Endothelial cell of umbilical vein (primary cell): ENCODE data around the gene P3H1. TPM values are rescaled to one million over a fixed set of nuclear protein-coding genes. Genes with fewer than 3 reads are reported as not detected.

Source experiments
- BruUV-seq: library from RNA; stranded (reverse); fragments of 400-500 nt; replicated peaks from 2 replicates; lab custom pipeline; 2021; lab: Mats Ljungman, UMichigan
- CTCF ChIA-PET: fragments of 300-600, 350-600 bp; sonication (Branson Sonifier 250); formaldehyde crosslinking; loops from one replicate; lab custom pipeline; 2021; ENCODE audit warnings: antibody characterized with exemption, inconsistent platforms; lab: Charles Lee
- POLR2A ChIA-PET: fragments of 300-600, 350-600 bp; sonication (Branson Sonifier 250); formaldehyde crosslinking; loops from one replicate; lab custom pipeline; 2021; ENCODE audit warnings: antibody characterized with exemption, inconsistent platforms; lab: Charles Lee
- DNase-seq: peaks from one replicate; pipeline ENCODE4 v3.0.0-alpha.2; 2011; ENCODE audit warnings: low read depth, low spot score
- FAIRE-seq: peaks from 2 replicates; lab custom pipeline; 2011; peaks lifted over from hg19 to GRCh38; lab: Jason Lieb, UNC
- H2AFZ ChIP-seq: 2 replicates; pipeline ENCODE4 v1.6.0; 2012; ENCODE audit warnings: low read depth, low read length, control low read depth, inconsistent platforms
- H3K27ac ChIP-seq: 2 replicates; pipeline ENCODE4 v1.5.1; 2011; ENCODE audit warnings: low read depth, mild to moderate bottlenecking, control low read depth, low read length, moderate library complexity; ENCODE audit not compliant: insufficient read depth
- H3K27me3 ChIP-seq, 2 experiments: 2 replicates each; pipeline versions ENCODE4 v1.6.0 to v1.6.1; 2011; ENCODE audit warnings: low read length in 2 of 2, mixed read lengths in 1 of 2; ENCODE audit not compliant: control insufficient read depth in 2 of 2, insufficient read depth in 2 of 2
- H3K36me3 ChIP-seq, 2 experiments: 2 replicates in 1 of 2; 3 replicates in 1 of 2; pipeline ENCODE4 v1.5.1; 2011; ENCODE audit warnings: low read length in 2 of 2, mild to moderate bottlenecking in 1 of 2, moderate library complexity in 1 of 2; ENCODE audit not compliant: control insufficient read depth in 2 of 2, insufficient read depth in 2 of 2; ENCODE audit errors: extremely low read depth in 1 of 2
- H3K4me1 ChIP-seq: 3 replicates; pipeline ENCODE4 v1.5.1; 2011; ENCODE audit warnings: mild to moderate bottlenecking, low read length; ENCODE audit not compliant: control insufficient read depth, insufficient read depth; ENCODE audit errors: extremely low read depth
- H3K4me2 ChIP-seq: 2 replicates; pipeline ENCODE4 v1.6.1; 2011; ENCODE audit warnings: low read length, control low read depth, mixed read lengths; ENCODE audit not compliant: insufficient read depth
- H3K4me3 ChIP-seq, 3 experiments: fragments of 200-600 bp in 1 of 3; sonication (generic), shearing (Covaris generic) in 1 of 3; replicated peaks in 1 of 3; 2 replicates each; pipeline ENCODE4 v1.5.1; 2011 to 2016; ENCODE audit warnings: control low read depth in 3 of 3, low read length in 3 of 3, mild to moderate bottlenecking in 2 of 3, inconsistent platforms in 1 of 3, low read depth in 1 of 3, moderate library complexity in 1 of 3; ENCODE audit not compliant: insufficient read depth in 1 of 3
- H3K79me2 ChIP-seq: 2 replicates; pipeline ENCODE4 v1.6.0; 2012; ENCODE audit warnings: low read length, inconsistent platforms; ENCODE audit not compliant: control insufficient read depth, insufficient read depth
- H3K9ac ChIP-seq: replicated peaks from 2 replicates; pipeline ENCODE3; 2011; ENCODE audit warnings: low read length, control low read depth; ENCODE audit not compliant: insufficient read depth; ENCODE audit errors: extremely low read depth
- H3K9me1 ChIP-seq: replicated peaks from 3 replicates; pipeline ENCODE4 v1.6.0; 2011; ENCODE audit warnings: mild to moderate bottlenecking, low read length; ENCODE audit not compliant: control insufficient read depth, insufficient read depth; ENCODE audit errors: extremely low read depth
- H3K9me3 ChIP-seq: replicated peaks from 2 replicates; pipeline ENCODE4 v1.5.1; 2012; ENCODE audit warnings: low read length, inconsistent platforms; ENCODE audit not compliant: control insufficient read depth, insufficient read depth
- H4K20me1 ChIP-seq: replicated peaks from 2 replicates; pipeline ENCODE3; 2011; ENCODE audit warnings: mild to moderate bottlenecking, low read length; ENCODE audit not compliant: control insufficient read depth, insufficient read depth; ENCODE audit errors: extremely low read depth
- EZH2 ChIP-seq: IDR thresholded peaks from 2 replicates; pipeline ENCODE4 v1.6.1; 2012; ENCODE audit warnings: borderline replicate concordance, low read depth, mild to moderate bottlenecking, moderate library complexity, low read length, inconsistent platforms; ENCODE audit not compliant: severe bottlenecking
- FOS ChIP-seq: IDR thresholded peaks from 2 replicates; pipeline ENCODE4 v1.6.1; 2011; ENCODE audit warnings: mild to moderate bottlenecking, low read length, moderate library complexity, borderline replicate concordance; ENCODE audit not compliant: insufficient read depth
- GATA2 ChIP-seq: IDR thresholded peaks from 2 replicates; pipeline ENCODE4 v1.7.0; 2011; ENCODE audit warnings: low read depth, mild to moderate bottlenecking, moderate library complexity, mixed read lengths, low read length; ENCODE audit not compliant: insufficient read length, insufficient read depth
- JUN ChIP-seq: IDR thresholded peaks from 2 replicates; pipeline ENCODE4 v1.6.1; 2011; ENCODE audit warnings: borderline replicate concordance, low read depth; ENCODE audit not compliant: insufficient read length, insufficient read depth
- MYC ChIP-seq: IDR thresholded peaks from one replicate; pipeline ENCODE4 v1.6.1; 2011; ENCODE audit warnings: mild to moderate bottlenecking, low read depth, low read length
- POLR2A ChIP-seq: IDR thresholded peaks from 2 replicates; pipeline ENCODE4 v1.6.1; 2012; ENCODE audit warnings: low read depth, mild to moderate bottlenecking, control low read depth, low read length
- POLR2AphosphoS5 ChIP-seq: IDR thresholded peaks from 2 replicates; pipeline ENCODE4 v1.6.1; 2012; ENCODE audit warnings: low read depth, mild to moderate bottlenecking, control low read depth, low read length, moderate library complexity; ENCODE audit not compliant: insufficient read depth
- dilution Hi-C: fragments of 300-500 bp; cut with MboI; formaldehyde crosslinking; loops from one replicate; pipeline ENCODE4 v1.15.0; 2019; ENCODE audit warnings: low sequenced_read_pairs; ENCODE audit not compliant: extremely low pct_ligation_motif_present
- intact Hi-C: fragments of 100-400 bp; cut with micrococcal nuclease; formaldehyde crosslinking; loops from one replicate; pipeline ENCODE4 v1.10.0; 2022
- polyA plus RNA-seq, 4 experiments: library from polyadenylated mRNA; depleted of rRNA in 3 of 4; stranded (reverse) in 3 of 4; unstranded in 1 of 4; fragments of >200 nt; gene quantifications; 2 replicates each; pipeline versions ENCODE4 v1.2.1 to v1.2.3, GENCODE V29; 2011 to 2012; ENCODE audit warnings: missing spikeins in 1 of 4
- total RNA-seq: library from RNA; stranded (reverse); gene quantifications from 2 replicates; pipeline ENCODE4 v1.2.3, GENCODE V29; 2021
- TF ChIP-seq, protein P1 (sequence below): IDR thresholded peaks from 2 replicates; pipeline ENCODE4 v1.6.1; 2011; ENCODE audit not compliant: insufficient read depth, insufficient read length
- TF ChIP-seq, protein P2 (sequence below), 2 donors: IDR thresholded peaks; 1 replicate in 1 of 2; 2 replicates in 1 of 2; pipeline ENCODE4 v1.5.1; 2011; ENCODE audit warnings: low read length in 2 of 2, mild to moderate bottlenecking in 2 of 2, moderate library complexity in 2 of 2, control low read depth in 1 of 2, inconsistent platforms in 1 of 2, low read depth in 1 of 2; ENCODE audit not compliant: insufficient read depth in 1 of 2; ENCODE audit errors: extremely low read depth in 1 of 2

The P3H1 gene
- total and polyA plus RNA-seq, 2 donors (not counting 3 experiments of a cell fraction or from before 2014, with no cell fraction given) = 136 to 194 TPM

DNA sequence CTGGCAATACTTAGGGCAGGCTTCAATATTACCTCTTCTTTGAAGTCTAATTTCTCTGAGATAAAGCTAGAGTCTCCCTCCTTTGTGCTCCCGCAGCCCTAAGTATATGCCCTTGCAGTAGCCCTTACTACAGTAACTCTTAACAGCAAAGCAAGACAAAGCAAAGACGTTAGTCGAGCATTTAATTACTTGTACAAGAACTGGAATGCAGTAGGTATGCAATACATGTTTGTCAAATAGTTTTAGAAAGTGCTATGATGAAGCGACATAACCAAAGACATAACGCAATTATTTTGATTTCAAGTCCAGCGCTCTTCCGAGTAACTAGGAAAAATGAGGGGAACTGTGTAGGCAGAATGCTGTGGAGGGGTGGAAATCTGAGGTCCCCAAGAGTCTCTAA, 1.6 kb downstream of the P3H1 start:
- no peaks in the 10 kb centered on the region for H3K9me1 ChIP-seq
- dilution Hi-C loops (no loop called here), intact Hi-C loops (loop anchor here (5.0 kb wide), 2 partner anchors 157 to 308 kb away; partner anchors contain the start of genes PPCS and ZMYND12)
- peaks cover 56% of the 10 kb centered on the region for H3K79me2 ChIP-seq
- peaks cover 20% of the 10 kb centered on the region for H3K4me1 ChIP-seq
- CTCF ChIA-PET = interaction anchor here (0.7 to 3.7 kb wide), 16 partner anchors 7 to 592 kb away, joined by 3 to 32 read pairs (median 6); partner anchors contain the start of genes ERMAP, TMEM269 and ZNF691
- H3K9me3 ChIP-seq = no peaks in the 10 kb centered on the region
- POLR2A ChIA-PET = interaction anchor here (0.9 kb wide), 2 partner anchors 52 to 83 kb away, joined by 4 to 10 read pairs; partner anchors contain the start of gene YBX1
- TF ChIP-seq GATA2 (no peak), MYC (no peak), FOS (no peak), JUN (no peak), POLR2AphosphoS5 (no peak), POLR2A (no peak), EZH2 (no peak)
- TF ChIP-seq, protein P1, sequence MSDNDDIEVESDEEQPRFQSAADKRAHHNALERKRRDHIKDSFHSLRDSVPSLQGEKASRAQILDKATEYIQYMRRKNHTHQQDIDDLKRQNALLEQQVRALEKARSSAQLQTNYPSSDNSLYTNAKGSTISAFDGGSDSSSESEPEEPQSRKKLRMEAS = no peak
- TF ChIP-seq, protein P2, sequence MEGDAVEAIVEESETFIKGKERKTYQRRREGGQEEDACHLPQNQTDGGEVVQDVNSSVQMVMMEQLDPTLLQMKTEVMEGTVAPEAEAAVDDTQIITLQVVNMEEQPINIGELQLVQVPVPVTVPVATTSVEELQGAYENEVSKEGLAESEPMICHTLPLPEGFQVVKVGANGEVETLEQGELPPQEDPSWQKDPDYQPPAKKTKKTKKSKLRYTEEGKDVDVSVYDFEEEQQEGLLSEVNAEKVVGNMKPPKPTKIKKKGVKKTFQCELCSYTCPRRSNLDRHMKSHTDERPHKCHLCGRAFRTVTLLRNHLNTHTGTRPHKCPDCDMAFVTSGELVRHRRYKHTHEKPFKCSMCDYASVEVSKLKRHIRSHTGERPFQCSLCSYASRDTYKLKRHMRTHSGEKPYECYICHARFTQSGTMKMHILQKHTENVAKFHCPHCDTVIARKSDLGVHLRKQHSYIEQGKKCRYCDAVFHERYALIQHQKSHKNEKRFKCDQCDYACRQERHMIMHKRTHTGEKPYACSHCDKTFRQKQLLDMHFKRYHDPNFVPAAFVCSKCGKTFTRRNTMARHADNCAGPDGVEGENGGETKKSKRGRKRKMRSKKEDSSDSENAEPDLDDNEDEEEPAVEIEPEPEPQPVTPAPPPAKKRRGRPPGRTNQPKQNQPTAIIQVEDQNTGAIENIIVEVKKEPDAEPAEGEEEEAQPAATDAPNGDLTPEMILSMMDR (IDR thresholded peaks at IDR 0.05; ENCODE audit: extremely low read depth in 1 of 2, insufficient read depth in 1 of 2, low read depth in 1 of 2, low read length in 2 of 2) = no peak
- peak overlapping the region; percentile 54 to 90 (median 65) for H3K4me3 ChIP-seq
- no peaks in the 10 kb centered on the region for H4K20me1 ChIP-seq
- H3K27ac ChIP-seq = peak overlapping the region; percentile 62
- H3K4me2 ChIP-seq = peak overlapping the region; percentile 95
- DNase-seq = peak; percentile 54
- BruUV-seq = no TSS peak
- H3K36me3 ChIP-seq = peaks cover 0 to 4% of the 10 kb centered on the region in 2 experiments
- no peaks in the 10 kb centered on the region for H3K27me3 ChIP-seq
- peak overlapping the region; percentile 6 for H2AFZ ChIP-seq
- peak overlapping the region; percentile 76 for H3K9ac ChIP-seq
- peak; percentile 73 for FAIRE-seq
